DMS114 treated with DMSO at 0.1 percent for 48 hours (cell line): ENCODE data around the gene TBC1D1.

Experiments used
- DNase-seq: peaks from one replicate; lab custom pipeline; 2025; ENCODE audit not compliant: unreplicated experiment; lab: John Stamatoyannopoulos, UW

TBC1D1 gene

GRCh38 chr4:37890801-37891259 lies at the start of gene TBC1D1:
TSS of gene TBC1D1 (plus strand) at chr4:37891084. CDS start at chr4:37902096, 11,012 bp downstream.
- DNase-seq = no peak

- no peak for DNase-seq
These were observed 46.7 kb upstream of the TBC1D1 start for GRCh38 chr4:37844204-37844603.

GRCh38 chr4:37845201-37845600 lies 45.7 kb upstream of the TBC1D1 start:
- no peak for DNase-seq

GRCh38 chr4:37847311-37847884 lies 43.5 kb upstream of the TBC1D1 start:
- no peak for DNase-seq

GRCh38 chr4:37852376-37852775 lies 38.5 kb upstream of the TBC1D1 start:
- no peak for DNase-seq

GRCh38 chr4:37858112-37858511 lies 32.8 kb upstream of the TBC1D1 start:
- no peak for DNase-seq

- DNase-seq = no peak
These were observed 32.0 kb upstream of the TBC1D1 start for GRCh38 chr4:37858872-37859271.

- DNase-seq = no peak
These were observed 30.6 kb upstream of the TBC1D1 start for GRCh38 chr4:37860266-37860665.

- DNase-seq = no peak
These were observed 27.9 kb upstream of the TBC1D1 start for GRCh38 chr4:37862961-37863360.

GRCh38 chr4:37864786-37865185 lies 26.1 kb upstream of the TBC1D1 start:
- DNase-seq = no peak

- no peak for DNase-seq
These were observed 25.4 kb upstream of the TBC1D1 start for GRCh38 chr4:37865450-37865849.

GRCh38 chr4:37867102-37867501 lies 23.8 kb upstream of the TBC1D1 start:
- no peak for DNase-seq

GRCh38 chr4:37868238-37868637 lies 22.6 kb upstream of the TBC1D1 start:
- no peak for DNase-seq

GRCh38 chr4:37872310-37872988 lies 18.4 kb upstream of the TBC1D1 start:
- DNase-seq = no peak

GRCh38 chr4:37873386-37873785 lies 17.5 kb upstream of the TBC1D1 start:
- DNase-seq = no peak

- no peak for DNase-seq
These were observed 14.7 kb upstream of the TBC1D1 start for GRCh38 chr4:37876156-37876555.

GRCh38 chr4:37879365-37879764 lies 11.5 kb upstream of the TBC1D1 start:
- DNase-seq = no peak

GRCh38 chr4:37881811-37882210 lies 9.1 kb upstream of the TBC1D1 start:
- no peak for DNase-seq

- no peak for DNase-seq
These were observed 8.1 kb upstream of the TBC1D1 start for GRCh38 chr4:37882665-37883296.

GRCh38 chr4:37884855-37885487 lies 5.9 kb upstream of the TBC1D1 start:
- no peak for DNase-seq

- no peak for DNase-seq
These were observed 5.4 kb upstream of the TBC1D1 start for GRCh38 chr4:37885496-37885895.
